HUES64 (cell line): ENCODE measurements around the gene DNM3.

Experiments used
- H3K27ac ChIP-seq: 2 replicates; pipeline ENCODE4 v1.7.0; 2013; ENCODE audit warnings: low read depth, low read length, inconsistent platforms
- H3K27me3 ChIP-seq: 2 replicates; pipeline ENCODE4 v1.6.1; 2013; ENCODE audit warnings: mild to moderate bottlenecking, low read length; ENCODE audit not compliant: insufficient read depth
- H3K36me3 ChIP-seq: 2 replicates; pipeline ENCODE4 v1.6.1; 2013; ENCODE audit warnings: mild to moderate bottlenecking, low read length; ENCODE audit not compliant: insufficient read depth
- H3K4me1 ChIP-seq: 2 replicates; pipeline ENCODE4 v1.6.1; 2013; ENCODE audit warnings: mild to moderate bottlenecking, low read length, moderate library complexity; ENCODE audit not compliant: insufficient read depth
- H3K4me3 ChIP-seq: 2 replicates; pipeline ENCODE4 v1.5.1; 2013; ENCODE audit warnings: mild to moderate bottlenecking, low read length, moderate library complexity
- H3K9ac ChIP-seq: 2 replicates; pipeline ENCODE4 v1.6.1; 2013; ENCODE audit warnings: mild to moderate bottlenecking, low read depth, low read length
- H3K9me3 ChIP-seq: 2 replicates; pipeline ENCODE4 v1.6.1; 2013; ENCODE audit warnings: low read depth, low read length; ENCODE audit not compliant: insufficient read depth
- WGBS: fragments of 150-250, 120-280 bp; methylation state at CpG from one replicate; pipeline ENCODE4 v1.1.7; 2013; ENCODE audit warnings: missing lambda C conversion rate; 5-methylcytosine and 5-hydroxymethylcytosine counted together

DNM3 gene

DNA sequence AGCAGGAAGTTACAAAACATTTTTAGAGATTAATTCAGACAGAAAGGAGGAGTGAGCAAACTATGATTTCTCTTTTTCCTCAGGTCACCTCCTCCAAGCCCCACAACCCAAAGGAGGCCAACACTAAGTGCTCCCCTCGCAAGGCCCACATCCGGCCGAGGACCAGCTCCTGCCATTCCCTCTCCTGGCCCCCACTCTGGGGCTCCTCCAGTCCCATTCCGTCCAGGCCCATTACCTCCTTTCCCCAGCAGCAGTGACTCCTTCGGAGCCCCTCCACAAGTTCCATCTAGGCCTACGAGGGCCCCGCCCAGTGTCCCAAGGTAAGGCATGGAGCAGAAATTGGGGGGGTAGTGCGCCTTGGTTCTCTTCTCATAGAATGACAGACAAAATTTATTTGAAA, 547.2 kb downstream of the DNM3 start:
- Histone ChIP-seq H3K9me3 (no peaks in the 10 kb centered on the region), H3K27me3 (no peaks in the 10 kb centered on the region), H3K27ac (no peak overlapping the region), H3K4me3 (no peak overlapping the region), H3K36me3 (no peaks in the 10 kb centered on the region), H3K4me1 (peaks cover 29% of the 10 kb centered on the region), H3K9ac (no peak overlapping the region)
- WGBS = 92% methylated on average over 8 of the region's 8 CpGs

DNA sequence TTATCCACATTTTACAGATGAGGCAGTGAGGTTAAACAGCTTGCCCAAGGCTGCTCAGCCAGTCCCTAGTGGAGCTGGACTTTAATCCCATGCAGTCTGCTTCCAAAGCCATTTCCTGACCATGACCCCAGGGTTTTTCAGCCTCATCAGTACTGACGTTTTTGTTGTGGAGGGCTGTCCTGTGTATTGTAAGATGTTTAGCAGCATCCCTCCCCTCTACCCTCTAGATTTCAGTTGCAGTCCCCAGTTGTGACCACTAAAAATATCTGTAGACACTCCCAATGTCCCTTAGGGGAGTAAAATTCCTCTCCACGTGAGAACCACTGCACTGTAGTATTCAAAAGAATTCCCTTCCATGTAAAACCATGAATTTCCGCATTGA, 549.0 kb downstream of the DNM3 start:
- no peaks in the 10 kb centered on the region for H3K27me3 ChIP-seq
- H3K27ac ChIP-seq = no peak overlapping the region
- 37% methylated on average over 2 of the region's 3 CpGs for WGBS
- H3K9ac ChIP-seq = no peak overlapping the region
- no peaks in the 10 kb centered on the region for H3K36me3 ChIP-seq
- H3K9me3 ChIP-seq = no peaks in the 10 kb centered on the region
- H3K4me1 ChIP-seq = peaks cover 31% of the 10 kb centered on the region
- H3K4me3 ChIP-seq = no peak overlapping the region

DNA sequence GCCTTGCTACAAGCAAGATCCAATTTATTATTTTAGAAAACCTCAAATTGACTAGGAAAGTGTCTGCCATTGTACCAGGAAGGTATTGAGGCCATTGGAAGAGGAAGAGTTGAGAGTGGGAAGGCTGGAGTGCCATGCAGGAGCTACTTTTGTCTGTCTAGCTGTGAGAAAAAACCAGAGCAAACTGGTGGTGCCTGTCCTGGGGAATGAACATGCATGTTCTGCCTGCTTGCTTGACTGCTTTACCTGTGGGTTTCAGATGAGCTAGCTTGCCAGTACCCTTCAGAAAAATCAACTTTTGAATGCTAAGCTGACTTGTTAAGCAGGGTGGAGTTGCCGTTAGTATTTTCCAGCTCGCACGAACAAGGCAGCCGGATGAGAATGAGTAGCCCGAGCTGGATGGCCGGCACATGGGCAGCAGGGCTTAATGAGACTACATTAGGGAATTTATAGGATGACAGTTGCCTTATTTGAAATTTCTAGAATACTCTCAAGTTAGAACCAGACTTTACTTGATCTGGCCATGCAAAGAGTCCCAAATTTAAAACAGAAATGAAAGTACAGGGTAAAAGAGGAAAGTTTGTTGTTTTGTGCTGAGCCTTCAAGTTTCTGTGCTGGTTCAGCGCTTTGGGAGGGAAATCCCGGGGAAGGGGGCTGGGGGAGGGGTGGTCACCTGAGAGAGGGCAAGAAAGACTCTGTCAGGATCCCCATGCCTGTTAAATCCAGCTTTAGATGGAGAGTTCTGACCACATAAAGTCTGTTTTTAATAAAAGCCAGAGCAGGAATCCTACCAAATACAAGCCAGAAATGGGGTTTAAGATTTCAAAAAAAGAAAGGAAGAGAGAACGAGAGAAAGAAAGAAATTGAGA, 549.6 kb downstream of the DNM3 start:
- H3K9me3 ChIP-seq = no peaks in the 10 kb centered on the region
- no peak overlapping the region for H3K9ac ChIP-seq
- H3K4me3 ChIP-seq = no peak overlapping the region
- H3K36me3 ChIP-seq = no peaks in the 10 kb centered on the region
- no peaks in the 10 kb centered on the region for H3K27me3 ChIP-seq
- H3K4me1 ChIP-seq = peaks cover 35% of the 10 kb centered on the region
- no peak overlapping the region for H3K27ac ChIP-seq
- WGBS = 70% methylated on average over 9 of the region's 9 CpGs

DNA sequence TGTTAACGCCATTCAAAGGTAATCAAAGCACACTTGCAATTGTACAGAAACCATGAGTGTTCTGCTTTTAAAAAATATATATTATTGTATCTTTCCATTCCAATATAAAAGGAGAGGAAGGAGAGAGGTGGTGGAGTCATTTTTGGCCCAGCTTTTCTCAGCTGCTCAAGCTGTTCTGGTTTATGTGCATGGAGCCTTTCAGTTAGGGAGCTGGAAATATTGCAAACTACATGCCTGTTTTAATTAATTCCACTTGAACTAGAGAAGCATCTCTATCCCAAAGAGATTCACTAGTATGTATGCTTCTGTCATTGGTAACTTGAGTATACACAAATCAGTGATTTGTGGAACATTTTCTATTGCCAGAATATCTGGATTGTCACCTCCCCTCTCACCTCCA, 550.7 kb downstream of the DNM3 start:
- H3K9me3 ChIP-seq = no peaks in the 10 kb centered on the region
- H3K36me3 ChIP-seq = no peaks in the 10 kb centered on the region
- no peak overlapping the region for H3K4me3 ChIP-seq
- 100% methylated on average over 1 of the region's 1 CpG for WGBS
- no peaks in the 10 kb centered on the region for H3K27me3 ChIP-seq
- H3K27ac ChIP-seq = no peak overlapping the region
- no peak overlapping the region for H3K9ac ChIP-seq
- peaks cover 35% of the 10 kb centered on the region for H3K4me1 ChIP-seq

DNA sequence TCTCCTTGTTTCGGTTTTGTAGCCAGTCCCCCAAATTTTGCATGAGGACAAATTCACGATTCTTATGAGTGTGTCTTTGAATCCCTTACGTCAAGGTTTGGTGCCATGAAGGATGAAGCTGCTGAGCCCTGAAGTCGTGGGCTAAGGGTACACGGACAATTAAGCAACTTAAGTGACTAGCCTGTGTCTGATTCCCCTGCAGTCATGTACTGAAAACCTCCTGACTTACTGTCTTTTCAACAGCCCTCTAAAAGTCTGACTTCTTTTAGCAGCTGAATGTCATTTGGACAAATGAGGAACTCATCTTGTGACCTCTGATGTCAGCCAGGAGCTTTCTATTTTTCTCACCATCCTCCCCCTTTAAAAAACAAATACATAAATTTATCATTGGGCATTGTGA, 552.1 kb downstream of the DNM3 start:
- Histone ChIP-seq H3K4me3 (no peak overlapping the region), H3K9ac (no peak overlapping the region)

DNA sequence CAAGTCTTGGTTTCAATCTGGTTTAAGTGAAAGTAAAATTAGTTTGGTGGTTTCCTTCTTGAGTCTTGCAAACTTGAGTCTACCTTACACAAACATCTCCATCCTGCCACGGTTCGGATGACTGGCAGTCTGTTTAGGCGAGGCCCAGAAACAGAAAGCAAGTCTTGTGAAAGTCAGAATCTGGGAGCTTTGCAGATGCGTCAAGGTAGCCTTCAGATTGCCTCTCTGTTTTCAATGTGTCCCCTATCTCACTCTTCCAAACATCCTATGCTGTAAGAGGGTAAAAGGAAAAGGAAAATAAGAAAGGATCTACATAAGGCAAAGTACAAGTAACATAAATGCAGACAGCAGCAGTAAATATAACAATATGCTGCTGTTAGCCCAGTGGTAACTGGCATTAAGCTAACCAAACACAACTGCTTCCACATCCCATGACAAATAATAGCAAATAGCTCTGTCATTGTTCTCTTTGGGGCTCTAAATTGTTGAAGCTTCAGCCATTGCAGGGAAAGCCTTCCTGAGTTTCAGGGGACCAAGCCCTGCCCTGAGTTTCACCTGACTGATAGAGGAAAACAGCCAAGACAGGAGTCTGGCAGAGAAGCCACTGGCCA, 552.9 kb downstream of the DNM3 start:
- no peak overlapping the region for H3K27ac ChIP-seq

More for the DNA sequence above, 552.1 kb downstream of the DNM3 start:
- H3K27ac ChIP-seq = no peak overlapping the region
- peaks cover 36% of the 10 kb centered on the region for H3K4me1 ChIP-seq
- H3K36me3 ChIP-seq = no peaks in the 10 kb centered on the region
- whole genome bisulfite sequencing = 95% methylated on average over 5 of the region's 5 CpGs
- no peaks in the 10 kb centered on the region for H3K27me3 ChIP-seq
- no peaks in the 10 kb centered on the region for H3K9me3 ChIP-seq

DNA sequence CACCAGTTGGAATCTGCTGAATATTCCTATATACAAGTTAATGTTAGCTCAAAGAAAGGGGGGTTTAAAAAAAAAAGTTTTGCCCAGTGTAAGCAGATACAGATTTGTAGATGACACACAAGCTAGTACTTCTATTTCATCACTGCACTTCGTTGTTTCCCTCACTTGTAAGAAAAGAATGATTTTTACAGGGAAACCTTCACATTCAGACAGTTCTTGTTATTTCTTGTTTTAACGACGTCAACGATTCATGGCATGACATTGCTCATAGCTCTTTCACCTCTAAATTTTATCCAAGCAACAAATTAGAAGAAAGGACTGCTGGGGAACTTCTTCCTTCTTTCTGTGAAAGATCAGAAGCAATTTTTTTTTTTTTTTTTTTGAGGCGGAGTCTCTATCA, 553.5 kb downstream of the DNM3 start:
- peaks cover 47% of the 10 kb centered on the region for H3K4me1 ChIP-seq
- no peak overlapping the region for H3K9ac ChIP-seq
- H3K9me3 ChIP-seq = no peaks in the 10 kb centered on the region
- no peak overlapping the region for H3K27ac ChIP-seq
- no peak overlapping the region for H3K4me3 ChIP-seq
- no peaks in the 10 kb centered on the region for H3K27me3 ChIP-seq
- no peaks in the 10 kb centered on the region for H3K36me3 ChIP-seq
- WGBS = 91% methylated on average over 5 of the region's 5 CpGs

More for the DNA sequence above, 552.9 kb downstream of the DNM3 start:
- Histone ChIP-seq H3K36me3 (no peaks in the 10 kb centered on the region), H3K9ac (no peak overlapping the region), H3K4me1 (peaks cover 44% of the 10 kb centered on the region), H3K4me3 (no peak overlapping the region), H3K27me3 (no peaks in the 10 kb centered on the region), H3K9me3 (no peaks in the 10 kb centered on the region)
- 93% methylated on average over 4 of the region's 4 CpGs for WGBS

DNA sequence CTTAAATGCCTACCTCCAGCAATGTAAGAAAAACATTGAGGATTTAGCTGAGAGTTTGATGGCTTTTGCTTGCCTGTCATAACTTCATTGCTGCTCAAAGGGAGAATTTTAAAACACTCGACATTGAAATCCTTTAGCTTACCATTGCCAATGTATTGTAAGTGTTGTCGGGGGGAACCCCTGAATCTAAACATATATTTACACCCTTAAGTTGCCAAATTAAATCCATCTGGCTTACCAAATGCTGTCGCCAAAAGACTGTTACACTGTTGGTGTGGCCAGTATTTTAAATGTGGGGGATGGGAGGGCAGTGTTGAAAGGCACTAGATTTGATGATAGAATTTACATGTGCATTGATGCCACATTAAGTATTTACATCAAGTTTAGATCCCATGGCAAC, 554.3 kb downstream of the DNM3 start:
- Histone ChIP-seq H3K36me3 (no peaks in the 10 kb centered on the region), H3K4me3 (no peak overlapping the region), H3K4me1 (peaks cover 43% of the 10 kb centered on the region), H3K27me3 (no peaks in the 10 kb centered on the region), H3K27ac (no peak overlapping the region), H3K9me3 (no peaks in the 10 kb centered on the region), H3K9ac (no peak overlapping the region)
- WGBS = 100% methylated on average over 3 of the region's 3 CpGs

DNA sequence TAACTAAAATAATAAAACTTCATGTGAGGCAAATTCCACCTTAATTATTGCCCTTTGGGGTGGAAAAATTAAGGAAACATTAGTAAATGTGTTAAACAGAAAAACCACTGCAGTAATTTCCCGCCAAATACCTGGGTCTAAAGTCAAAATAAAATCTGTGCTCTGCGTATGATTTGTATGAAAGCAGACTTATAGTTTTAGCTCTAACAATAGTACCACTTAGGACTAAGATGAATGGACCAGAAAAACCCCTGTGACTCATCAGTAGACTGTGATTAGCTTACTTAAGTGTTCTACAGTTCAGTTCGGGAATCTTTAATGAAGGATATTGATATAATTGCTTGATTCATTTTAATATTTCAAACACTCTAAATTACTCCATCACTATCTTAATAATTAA, 555.9 kb downstream of the DNM3 start:
- no peaks in the 10 kb centered on the region for H3K27me3 ChIP-seq

DNA sequence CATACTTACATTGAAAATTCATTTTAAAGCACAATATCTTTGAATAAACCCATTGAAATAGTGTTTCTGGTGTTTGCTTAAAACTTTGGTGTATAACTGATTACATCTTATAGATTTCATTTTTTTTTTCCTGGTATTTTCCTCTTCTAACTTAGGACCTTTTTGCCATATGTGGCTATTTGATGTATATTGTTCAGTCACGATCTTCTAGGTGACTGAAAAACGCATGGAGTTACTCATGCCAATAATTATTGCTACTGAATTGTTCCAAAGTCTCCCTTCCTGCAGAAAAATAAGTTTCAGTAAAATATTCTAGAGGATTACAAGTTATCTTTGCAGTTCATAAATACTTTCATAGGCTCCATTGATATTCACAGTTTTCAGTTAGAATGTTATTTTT, 556.3 kb downstream of the DNM3 start:
- Histone ChIP-seq H3K27me3 (no peaks in the 10 kb centered on the region), H3K9ac (no peak overlapping the region)
- no CpG with 5 or more reads among the region's 2 CpGs for WGBS

More for the DNA sequence above, 555.9 kb downstream of the DNM3 start:
- no peaks in the 10 kb centered on the region for H3K36me3 ChIP-seq
- H3K9ac ChIP-seq = no peak overlapping the region
- no peaks in the 10 kb centered on the region for H3K9me3 ChIP-seq
- 100% methylated on average over 2 of the region's 3 CpGs for WGBS
- H3K4me3 ChIP-seq = no peak overlapping the region
- no peak overlapping the region for H3K27ac ChIP-seq
- H3K4me1 ChIP-seq = peaks cover 32% of the 10 kb centered on the region

DNA sequence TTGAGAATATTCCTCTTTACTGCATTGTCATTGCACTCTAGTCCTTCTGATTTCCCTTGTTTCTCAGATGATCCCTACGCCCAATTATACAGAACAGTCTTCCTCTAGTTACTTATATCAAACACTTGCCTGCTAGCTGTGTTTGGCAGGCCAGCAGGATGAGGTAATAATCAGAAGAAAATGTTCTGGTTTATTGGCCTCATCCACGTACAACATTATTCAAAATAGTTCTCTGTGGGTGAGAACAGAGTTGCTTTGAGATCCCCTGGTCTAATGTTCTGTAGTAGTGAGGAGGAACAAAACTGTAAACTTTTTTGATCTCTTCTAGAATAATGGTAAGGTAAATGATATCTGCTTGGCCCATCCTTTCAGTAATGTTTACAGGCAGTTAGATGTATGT, 556.9 kb downstream of the DNM3 start:
- H3K4me3 ChIP-seq = no peak overlapping the region
- 91% methylated on average over 2 of the region's 2 CpGs for WGBS
- no peaks in the 10 kb centered on the region for H3K27me3 ChIP-seq
- no peak overlapping the region for H3K9ac ChIP-seq
- no peak overlapping the region for H3K27ac ChIP-seq
- no peaks in the 10 kb centered on the region for H3K36me3 ChIP-seq
- H3K4me1 ChIP-seq = peaks cover 32% of the 10 kb centered on the region
- no peaks in the 10 kb centered on the region for H3K9me3 ChIP-seq

More for the DNA sequence above, 556.3 kb downstream of the DNM3 start:
- Histone ChIP-seq H3K4me3 (no peak overlapping the region), H3K4me1 (peaks cover 32% of the 10 kb centered on the region), H3K27ac (no peak overlapping the region), H3K36me3 (no peaks in the 10 kb centered on the region), H3K9me3 (no peaks in the 10 kb centered on the region)
